ENCODE measurements around the gene KCND3.

DNA sequence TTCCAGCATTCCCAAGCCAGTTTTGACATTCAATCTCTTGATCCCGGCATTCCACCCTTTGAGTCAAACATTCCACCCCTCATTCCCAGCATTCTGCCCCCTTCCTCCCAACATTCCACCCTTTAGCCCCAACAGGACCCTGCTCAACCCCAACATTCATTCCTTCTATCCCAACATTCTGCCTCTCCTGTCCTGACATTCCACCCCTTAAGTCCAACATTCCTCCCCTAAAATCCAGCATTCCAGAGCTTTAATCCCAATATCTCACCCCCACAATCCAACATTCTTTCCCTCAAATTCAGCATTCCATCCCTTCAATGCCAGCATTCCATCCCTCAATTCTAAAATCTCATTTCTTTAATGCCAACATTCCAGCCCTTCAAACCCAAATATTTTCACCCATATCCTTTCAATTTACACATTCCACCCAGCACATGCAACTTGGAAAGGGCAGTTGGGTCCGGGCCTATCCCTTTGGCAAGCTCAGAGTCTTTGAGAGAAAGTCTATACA, 210.9 kb downstream of the KCND3 start:
- no peak for TF ChIP-seq POLR2A (IDR thresholded peaks at IDR 0.05)
- TF ChIP-seq CTCF (IDR thresholded peaks at IDR 0.05): no peak

Data from lower leg skin (tissue), 3 donors.